Amygdala (tissue), 56 donors: ENCODE data around the gene SFI1.
"Not testable (repeated sequence)": the region's sequence is repeated elsewhere in the genome, so short reads cannot be mapped to it uniquely, and the experiment has no call there.

Experiments used
- DNase-seq, 56 donors: peaks; one replicate each; lab custom pipeline; 2025; lab: John Stamatoyannopoulos, UW

The SFI1 gene

GRCh38 chr22:31496007-31496734, at the start of gene SFI1:
Gene SFI1 (plus strand): TSS chr22:31496536. CDS start chr22:31508285, 11,749 bp downstream.
- DNase-seq = peak; percentile 59 to 96 (median 88)

GRCh38 chr22:31446767-31447166, 49.6 kb upstream of the SFI1 start:
- no peak for DNase-seq

- DNase-seq = no peak
Measured at GRCh38 chr22:31447337-31447736, 49.0 kb upstream of the SFI1 start.

- no peak for DNase-seq
Measured at GRCh38 chr22:31448382-31448781, 48.0 kb upstream of the SFI1 start.

GRCh38 chr22:31449506-31449905, 46.8 kb upstream of the SFI1 start:
- DNase-seq = no peak

- no peak for DNase-seq
Measured at GRCh38 chr22:31451709-31452571, 44.4 kb upstream of the SFI1 start.

GRCh38 chr22:31461699-31462098, 34.6 kb upstream of the SFI1 start:
- DNase-seq = no peak

GRCh38 chr22:31465307-31465706, 31.0 kb upstream of the SFI1 start:
- no peak for DNase-seq

- DNase-seq = no peak
Measured at GRCh38 chr22:31474743-31475142, 21.6 kb upstream of the SFI1 start.

GRCh38 chr22:31475800-31476199, 20.5 kb upstream of the SFI1 start:
- no peak for DNase-seq

GRCh38 chr22:31477329-31477728, 19.0 kb upstream of the SFI1 start:
- no peak for DNase-seq

GRCh38 chr22:31481129-31481528, 15.2 kb upstream of the SFI1 start:
- DNase-seq = no peak

GRCh38 chr22:31482470-31482869, 13.9 kb upstream of the SFI1 start:
- not testable (repeated sequence) for DNase-seq

- DNase-seq = not testable (repeated sequence)
Measured at GRCh38 chr22:31486369-31486768, 10.0 kb upstream of the SFI1 start.

- DNase-seq = no peak
Measured at GRCh38 chr22:31486951-31487350, 9.4 kb upstream of the SFI1 start.

GRCh38 chr22:31488346-31488883, 7.9 kb upstream of the SFI1 start:
- DNase-seq = no peak

GRCh38 chr22:31488988-31489617, 7.2 kb upstream of the SFI1 start:
- peak in 17 of 56 donors; percentile 4 to 47 (median 18) for DNase-seq

GRCh38 chr22:31489632-31490495, 6.5 kb upstream of the SFI1 start, which contains the start of gene EIF4ENIF1:
Gene EIF4ENIF1 (minus strand): TSS chr22:31489842. CDS start chr22:31488718, 1,124 bp downstream.
- peak in 55 of 56 donors; percentile 42 to 95 (median 82) for DNase-seq

GRCh38 chr22:31490496-31490925, 5.8 kb upstream of the SFI1 start:
- DNase-seq = peak in 48 of 56 donors; percentile 2 to 68 (median 28)
